Hepatocyte (in vitro differentiated cells): ENCODE measurements around the gene AGAP1. TPM values are rescaled to one million over a fixed set of nuclear protein-coding genes. Genes with fewer than 3 reads are reported as not detected.

Experiments used
- DNase-seq: peaks from one replicate; pipeline ENCODE4 v3.0.0-alpha.2; 2016; ENCODE audit warnings: low spot score
- H2AFZ ChIP-seq: fragments of 200-600 bp; sonication (generic); 2 replicates; pipeline ENCODE4 v1.6.0; 2016; ENCODE audit warnings: antibody characterized with exemption, mild to moderate bottlenecking
- H3K27ac ChIP-seq: fragments of 200-600 bp; sonication (generic); 2 replicates; pipeline ENCODE4 v1.5.1; 2016; ENCODE audit warnings: mild to moderate bottlenecking
- H3K27me3 ChIP-seq: fragments of 200-600 bp; sonication (generic); 2 replicates; pipeline ENCODE4 v1.6.1; 2016
- H3K36me3 ChIP-seq: fragments of 200-600 bp; sonication (generic); replicated peaks from 2 replicates; pipeline ENCODE4 v1.5.1; 2016; ENCODE audit warnings: low read depth; ENCODE audit not compliant: insufficient read depth
- H3K4me1 ChIP-seq: fragments of 200-600 bp; sonication (generic); 2 replicates; pipeline ENCODE4 v1.5.1; 2016; ENCODE audit warnings: mild to moderate bottlenecking, moderate library complexity; ENCODE audit not compliant: insufficient read depth
- H3K4me2 ChIP-seq: fragments of 200-600 bp; sonication (generic); 2 replicates; pipeline ENCODE4 v1.6.0; 2016
- H3K4me3 ChIP-seq: fragments of 200-600 bp; sonication (generic); 2 replicates; pipeline ENCODE4 v1.5.1; 2016; ENCODE audit warnings: mild to moderate bottlenecking
- H3K79me2 ChIP-seq: fragments of 200-600 bp; sonication (generic); 2 replicates; pipeline ENCODE4 v1.6.0; 2017; ENCODE audit warnings: mild to moderate bottlenecking
- H3K9me2 ChIP-seq: fragments of 200-600 bp; sonication (generic); replicated peaks from 2 replicates; pipeline ENCODE4 v1.6.0; 2017; ENCODE audit warnings: mild to moderate bottlenecking; ENCODE audit not compliant: insufficient read depth
- H3K9me3 ChIP-seq: fragments of 200-600 bp; sonication (generic); 2 replicates; pipeline ENCODE4 v1.5.1; 2016; ENCODE audit warnings: low read depth, mild to moderate bottlenecking
- H4K20me1 ChIP-seq: fragments of 200-600 bp; sonication (generic); 2 replicates; pipeline ENCODE4 v1.6.0; 2016; ENCODE audit warnings: mild to moderate bottlenecking; ENCODE audit not compliant: insufficient read depth, poor library complexity, severe bottlenecking
- EZH2 ChIP-seq: fragments of 200-600 bp; sonication (generic); IDR thresholded peaks from 2 replicates; pipeline ENCODE4 v1.6.1; 2016; ENCODE audit warnings: antibody characterized with exemption, mild to moderate bottlenecking, borderline replicate concordance
- EZH2phosphoT487 ChIP-seq: fragments of 200-600 bp; sonication (generic); IDR thresholded peaks from one replicate; pipeline ENCODE4 v1.6.1; 2018; ENCODE audit warnings: antibody characterized with exemption, mild to moderate bottlenecking, low read depth, moderate library complexity; ENCODE audit not compliant: unreplicated experiment, severe bottlenecking
- WGBS: methylation state at CpG from one replicate; pipeline ENCODE4 v1.1.6; 2016; ENCODE audit warnings: low lambda C conversion rate; ENCODE audit errors: missing lambda C conversion rate; 5-methylcytosine and 5-hydroxymethylcytosine counted together
- polyA plus RNA-seq: library from polyadenylated mRNA; unstranded; fragments of >200 nt; fragmentation: Nextera tagmentation; extraction: Ambion mirVana; gene quantifications from 2 replicates; pipeline ENCODE4 v1.2.1, GENCODE V29; 2016
- total RNA-seq: library from RNA; depleted of rRNA; stranded (reverse); fragments of >200 nt; gene quantifications from 2 replicates; pipeline ENCODE4 v1.2.3, GENCODE V29; 2014
- TF ChIP-seq, protein P1 (sequence below): fragments of 200-600 bp; sonication (generic); IDR thresholded peaks from 2 replicates; pipeline ENCODE4 v1.5.1; 2016; ENCODE audit warnings: antibody characterized with exemption, mild to moderate bottlenecking; ENCODE audit not compliant: poor library complexity

AGAP1 gene
- total and polyA plus RNA-seq, 2 experiments from 2014 or later: 12.1 to 20.0 TPM

GRCh38 chr2:235575904-235576303 is 82.1 kb downstream of the AGAP1 start:
- H3K27ac ChIP-seq: no peak overlapping the region
- TF ChIP-seq, protein P1, sequence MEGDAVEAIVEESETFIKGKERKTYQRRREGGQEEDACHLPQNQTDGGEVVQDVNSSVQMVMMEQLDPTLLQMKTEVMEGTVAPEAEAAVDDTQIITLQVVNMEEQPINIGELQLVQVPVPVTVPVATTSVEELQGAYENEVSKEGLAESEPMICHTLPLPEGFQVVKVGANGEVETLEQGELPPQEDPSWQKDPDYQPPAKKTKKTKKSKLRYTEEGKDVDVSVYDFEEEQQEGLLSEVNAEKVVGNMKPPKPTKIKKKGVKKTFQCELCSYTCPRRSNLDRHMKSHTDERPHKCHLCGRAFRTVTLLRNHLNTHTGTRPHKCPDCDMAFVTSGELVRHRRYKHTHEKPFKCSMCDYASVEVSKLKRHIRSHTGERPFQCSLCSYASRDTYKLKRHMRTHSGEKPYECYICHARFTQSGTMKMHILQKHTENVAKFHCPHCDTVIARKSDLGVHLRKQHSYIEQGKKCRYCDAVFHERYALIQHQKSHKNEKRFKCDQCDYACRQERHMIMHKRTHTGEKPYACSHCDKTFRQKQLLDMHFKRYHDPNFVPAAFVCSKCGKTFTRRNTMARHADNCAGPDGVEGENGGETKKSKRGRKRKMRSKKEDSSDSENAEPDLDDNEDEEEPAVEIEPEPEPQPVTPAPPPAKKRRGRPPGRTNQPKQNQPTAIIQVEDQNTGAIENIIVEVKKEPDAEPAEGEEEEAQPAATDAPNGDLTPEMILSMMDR: no peak
- TF ChIP-seq EZH2: no peak
- TF ChIP-seq EZH2phosphoT487: no peak
- no peak overlapping the region for H2AFZ ChIP-seq
- WGBS: 73% methylated on average over 8 of the region's 8 CpGs
- H3K4me1 ChIP-seq: peaks cover 9% of the 10 kb centered on the region
- no peaks in the 10 kb centered on the region for H3K36me3 ChIP-seq
- H3K4me2 ChIP-seq: no peak overlapping the region
- peaks cover 17% of the 10 kb centered on the region for H4K20me1 ChIP-seq
- no peaks in the 10 kb centered on the region for H3K9me2 ChIP-seq
- H3K4me3 ChIP-seq: no peak overlapping the region
- peaks cover 83% of the 10 kb centered on the region for H3K79me2 ChIP-seq
- DNase-seq: no peak
- H3K9me3 ChIP-seq: no peaks in the 10 kb centered on the region
- no peaks in the 10 kb centered on the region for H3K27me3 ChIP-seq

GRCh38 chr2:235576337-235576910 is 82.6 kb downstream of the AGAP1 start:
- no peak overlapping the region for H2AFZ ChIP-seq
- no peak overlapping the region for H3K27ac ChIP-seq
- no peaks in the 10 kb centered on the region for H3K9me2 ChIP-seq
- 80% methylated on average over 11 of the region's 11 CpGs for WGBS
- H3K4me1 ChIP-seq: peaks cover 9% of the 10 kb centered on the region
- H3K4me2 ChIP-seq: no peak overlapping the region
- H3K4me3 ChIP-seq: no peak overlapping the region
- peaks cover 17% of the 10 kb centered on the region for H4K20me1 ChIP-seq
- no peaks in the 10 kb centered on the region for H3K27me3 ChIP-seq
- no peak for TF ChIP-seq EZH2
- TF ChIP-seq, protein P1: no peak
- TF ChIP-seq EZH2phosphoT487: no peak
- H3K36me3 ChIP-seq: no peaks in the 10 kb centered on the region
- peaks cover 84% of the 10 kb centered on the region for H3K79me2 ChIP-seq
- no peaks in the 10 kb centered on the region for H3K9me3 ChIP-seq
- DNase-seq: no peak

GRCh38 chr2:235577404-235578330 is 83.8 kb downstream of the AGAP1 start:
- Histone ChIP-seq H3K4me1 (peaks cover 9% of the 10 kb centered on the region), H3K9me3 (no peaks in the 10 kb centered on the region), H2AFZ (no peak overlapping the region), H3K27me3 (no peaks in the 10 kb centered on the region), H3K4me2 (peak overlapping the region; percentile 41), H3K36me3 (no peaks in the 10 kb centered on the region), H3K79me2 (peaks cover 88% of the 10 kb centered on the region), H3K9me2 (no peaks in the 10 kb centered on the region), H4K20me1 (peaks cover 18% of the 10 kb centered on the region), H3K4me3 (no peak overlapping the region), H3K27ac (no peak overlapping the region)
- 56% methylated on average over 28 of the region's 28 CpGs for WGBS
- TF ChIP-seq, protein P1: no peak
- TF ChIP-seq EZH2phosphoT487 (no peak), EZH2 (no peak)
- DNase-seq: no peak
